COLO668 (cell line): ENCODE results near the gene NFIX.
"Not testable (repeated sequence)": the region's sequence is repeated elsewhere in the genome, so short reads cannot be mapped to it uniquely, and the experiment has no call there.

ENCODE experiments used
- DNase-seq: peaks from one replicate; lab custom pipeline; 2025; ENCODE audit not compliant: unreplicated experiment; lab: John Stamatoyannopoulos, UW

The NFIX gene

DNA sequence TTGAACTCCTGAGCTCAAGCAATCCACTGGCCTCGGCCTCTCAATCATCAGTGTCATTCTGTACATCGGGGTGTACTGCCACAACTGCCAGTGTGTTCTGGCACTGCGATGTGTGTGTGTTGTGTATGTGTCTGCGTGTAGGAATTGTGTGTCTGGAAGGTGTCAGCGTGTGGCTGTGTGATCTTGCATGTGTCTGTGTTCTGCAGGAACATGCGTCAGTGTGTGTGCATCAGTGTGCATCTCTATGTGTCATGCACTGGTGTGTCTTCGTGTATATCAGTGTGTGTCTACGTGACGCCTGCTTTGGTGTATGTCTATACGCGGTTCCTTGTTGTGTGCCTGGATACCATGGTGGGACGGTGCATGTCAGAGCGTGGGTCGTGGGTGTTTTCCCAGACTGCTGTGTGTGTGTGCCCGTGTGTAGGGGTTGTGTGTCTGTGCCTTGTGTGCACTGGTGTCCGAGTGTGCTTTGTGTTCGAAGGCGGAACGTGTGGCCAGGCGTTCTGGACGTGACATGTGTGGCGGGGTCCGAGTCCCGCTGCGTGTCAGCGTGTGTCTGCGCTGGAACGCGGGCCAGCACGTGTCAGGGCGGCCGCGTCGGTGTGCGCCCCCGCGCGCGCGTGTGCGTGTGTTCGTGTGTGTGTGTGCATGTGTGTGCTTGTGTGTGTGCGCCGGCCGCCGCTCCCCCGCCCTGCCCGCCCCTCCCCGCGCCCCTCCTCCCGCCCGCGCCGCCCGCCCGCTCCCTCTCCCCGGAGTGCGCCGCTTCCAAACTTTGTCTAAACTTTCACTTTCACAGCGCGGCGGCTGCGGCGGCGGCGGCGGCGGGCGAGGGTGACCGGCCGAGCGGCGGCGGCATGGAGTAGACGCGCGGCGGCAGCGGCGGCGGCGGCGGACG is at the start of gene NFIX:
Gene NFIX, plus strand, starts transcription at position 775 of the 895 bp plus-strand sequence. CDS start 363 bp downstream, outside the sequence.
- peak; percentile 46 for DNase-seq

DNA sequence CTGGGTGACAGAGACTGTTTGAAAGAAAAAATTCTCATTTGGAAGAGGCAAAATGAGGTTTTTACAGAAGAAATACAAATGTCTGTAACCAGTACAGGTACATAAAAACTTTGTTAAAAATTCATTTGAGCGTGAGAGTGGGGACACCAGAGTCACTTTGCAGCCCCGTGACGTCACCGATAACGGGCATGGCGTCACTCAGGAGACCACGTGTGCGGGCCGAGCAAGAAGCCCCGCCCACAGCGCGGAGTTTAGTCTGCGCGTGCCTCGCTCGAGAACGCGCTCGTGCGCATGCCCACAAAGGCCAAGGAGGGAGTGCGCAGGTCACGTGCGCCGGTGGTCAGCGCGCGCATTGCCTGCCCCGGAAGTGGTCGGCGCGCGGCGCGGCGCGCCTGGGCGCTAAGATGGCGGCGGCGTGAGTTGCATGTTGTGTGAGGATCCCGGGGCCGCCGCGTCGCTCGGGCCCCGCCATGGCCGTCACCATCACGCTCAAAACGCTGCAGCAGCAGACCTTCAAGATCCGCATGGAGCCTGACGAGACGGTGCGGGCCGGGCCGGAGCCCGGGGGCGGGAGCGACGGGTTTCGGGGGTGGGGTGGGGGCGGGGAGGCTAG is 49.7 kb upstream of the NFIX start, which contains the start of gene RAD23A:
Gene RAD23A, plus strand, starts transcription at position 384 of the 613 bp plus-strand sequence. Its CDS starts 87 bp downstream, at position 471.
- DNase-seq: peak; percentile 99

DNA sequence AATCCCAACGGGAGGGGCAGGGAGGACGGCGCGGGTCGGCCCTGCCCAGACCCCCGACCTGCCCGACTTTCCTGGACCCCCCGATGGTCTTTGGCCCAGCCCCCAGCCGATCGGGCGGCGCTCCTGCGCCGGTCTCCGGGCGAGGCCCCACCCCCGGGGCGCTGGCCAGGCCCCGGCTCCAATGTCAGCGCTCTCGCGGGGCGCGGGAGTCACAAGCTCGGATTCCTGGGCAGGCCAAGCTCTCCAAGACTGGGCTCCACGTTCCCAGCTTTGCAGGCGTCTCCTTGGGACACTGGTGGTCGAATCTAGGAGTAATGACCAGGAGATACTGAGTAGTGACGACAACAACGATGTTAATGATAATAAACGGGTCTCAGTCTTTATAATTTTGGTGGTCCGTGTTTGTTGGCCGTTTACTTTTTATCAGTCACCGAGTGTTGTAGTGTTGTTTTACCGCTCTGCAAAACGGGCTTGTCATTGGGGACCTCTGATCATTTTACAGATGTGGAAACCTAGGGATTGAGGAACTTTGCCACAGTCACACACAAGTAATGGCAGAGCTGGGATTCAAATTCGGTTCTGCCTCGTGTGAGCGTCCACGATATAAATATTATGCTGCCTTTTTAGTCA is 49.1 kb upstream of the NFIX start:
- peak; percentile 88 for DNase-seq

DNA sequence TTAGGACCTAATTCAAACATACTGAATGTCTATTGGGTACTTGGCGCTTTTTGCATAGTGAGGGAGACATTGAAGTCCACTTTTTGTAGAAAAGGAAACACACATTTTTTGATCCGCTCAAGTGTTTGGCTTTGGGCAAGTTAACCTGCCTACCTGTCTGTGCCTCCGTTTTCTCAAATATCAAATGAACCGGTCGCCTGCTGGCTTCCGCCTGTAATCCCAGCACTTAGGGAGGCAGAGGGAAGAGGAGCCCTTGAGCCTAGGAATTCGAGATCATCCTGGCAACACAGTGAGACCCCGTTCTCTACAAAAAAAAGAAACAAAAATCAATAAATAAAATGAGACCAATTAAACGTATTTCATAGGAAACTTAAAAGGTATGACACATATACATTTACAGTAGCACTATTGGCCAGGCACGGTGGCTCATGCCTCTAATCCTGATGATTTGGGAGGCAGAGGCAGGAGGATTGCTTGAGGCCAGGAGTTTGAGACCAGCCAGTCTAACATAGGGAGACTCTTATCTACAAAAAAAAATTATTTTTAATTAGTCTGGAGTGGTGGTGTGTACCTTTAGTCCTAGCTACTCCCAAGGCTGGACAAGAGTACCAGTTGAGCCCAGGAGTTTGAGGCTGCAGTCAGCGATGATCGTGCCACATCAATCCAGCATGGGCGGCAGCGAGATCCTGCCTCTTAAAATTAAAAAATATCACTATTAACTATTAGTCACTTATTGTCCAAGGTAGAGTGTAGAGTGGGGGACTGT is 48.4 kb upstream of the NFIX start:
- peak; percentile 14 for DNase-seq

DNA sequence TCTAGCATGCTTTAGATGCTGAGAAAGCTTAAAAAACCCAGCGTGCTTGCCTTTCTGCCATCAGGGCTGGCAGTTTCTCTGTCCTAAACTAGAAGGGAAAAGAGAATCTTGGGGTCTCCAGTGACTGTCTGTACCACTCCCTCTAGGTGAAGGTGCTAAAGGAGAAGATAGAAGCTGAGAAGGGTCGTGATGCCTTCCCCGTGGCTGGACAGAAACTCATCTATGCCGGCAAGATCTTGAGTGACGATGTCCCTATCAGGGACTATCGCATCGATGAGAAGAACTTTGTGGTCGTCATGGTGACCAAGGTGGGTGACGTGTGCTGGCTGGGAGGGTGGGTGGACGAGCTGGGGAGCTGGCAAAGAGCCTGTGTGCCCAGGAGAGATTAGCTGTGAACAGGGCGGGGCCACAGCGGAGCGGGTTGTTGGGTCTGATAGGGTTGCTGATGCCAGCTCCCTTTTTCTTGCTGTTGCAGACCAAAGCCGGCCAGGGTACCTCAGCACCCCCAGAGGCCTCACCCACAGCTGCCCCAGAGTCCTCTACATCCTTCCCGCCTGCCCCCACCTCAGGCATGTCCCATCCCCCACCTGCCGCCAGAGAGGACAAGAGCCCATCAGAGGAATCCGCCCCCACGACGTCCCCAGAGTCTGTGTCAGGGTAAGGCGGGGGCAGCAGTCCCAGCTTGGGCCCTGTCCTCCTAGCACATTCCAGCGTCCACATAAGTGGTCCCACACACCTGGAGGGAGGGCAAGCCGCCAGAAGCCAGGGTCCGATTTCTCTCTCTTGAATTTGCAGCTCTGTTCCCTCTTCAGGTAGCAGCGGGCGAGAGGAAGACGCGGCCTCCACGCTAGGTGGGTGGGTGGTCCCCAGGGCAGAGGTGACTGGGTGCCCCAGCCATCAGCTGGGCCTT is 47.3 kb upstream of the NFIX start:
- DNase-seq: no peak

DNA sequence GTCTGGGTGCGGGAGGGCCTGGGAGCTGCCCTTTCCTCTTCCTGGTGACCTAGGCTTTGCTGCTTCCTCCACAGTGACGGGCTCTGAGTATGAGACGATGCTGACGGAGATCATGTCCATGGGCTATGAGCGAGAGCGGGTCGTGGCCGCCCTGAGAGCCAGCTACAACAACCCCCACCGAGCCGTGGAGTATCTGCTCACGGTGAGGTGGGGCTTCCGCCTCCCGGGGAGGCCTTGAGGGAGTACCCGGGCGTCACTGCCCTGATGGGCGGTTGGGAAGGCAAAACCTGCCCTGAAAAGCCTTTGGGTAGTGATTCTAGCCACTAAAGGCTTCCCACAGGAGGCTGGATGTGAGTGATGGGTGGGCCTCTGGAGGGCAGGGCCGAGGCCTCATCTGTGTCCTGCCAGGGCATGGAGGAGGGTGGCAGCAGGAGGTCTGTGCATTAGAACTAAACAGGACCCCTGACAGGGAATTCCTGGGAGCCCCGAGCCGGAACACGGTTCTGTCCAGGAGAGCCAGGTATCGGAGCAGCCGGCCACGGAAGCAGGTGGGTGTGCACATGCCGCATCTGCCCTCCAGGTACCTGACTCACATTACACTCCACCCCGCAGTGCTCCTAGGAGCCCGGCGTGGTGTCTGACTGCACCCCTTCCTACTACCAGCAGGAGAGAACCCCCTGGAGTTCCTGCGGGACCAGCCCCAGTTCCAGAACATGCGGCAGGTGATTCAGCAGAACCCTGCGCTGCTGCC is 46.5 kb upstream of the NFIX start:
- DNase-seq: no peak

DNA sequence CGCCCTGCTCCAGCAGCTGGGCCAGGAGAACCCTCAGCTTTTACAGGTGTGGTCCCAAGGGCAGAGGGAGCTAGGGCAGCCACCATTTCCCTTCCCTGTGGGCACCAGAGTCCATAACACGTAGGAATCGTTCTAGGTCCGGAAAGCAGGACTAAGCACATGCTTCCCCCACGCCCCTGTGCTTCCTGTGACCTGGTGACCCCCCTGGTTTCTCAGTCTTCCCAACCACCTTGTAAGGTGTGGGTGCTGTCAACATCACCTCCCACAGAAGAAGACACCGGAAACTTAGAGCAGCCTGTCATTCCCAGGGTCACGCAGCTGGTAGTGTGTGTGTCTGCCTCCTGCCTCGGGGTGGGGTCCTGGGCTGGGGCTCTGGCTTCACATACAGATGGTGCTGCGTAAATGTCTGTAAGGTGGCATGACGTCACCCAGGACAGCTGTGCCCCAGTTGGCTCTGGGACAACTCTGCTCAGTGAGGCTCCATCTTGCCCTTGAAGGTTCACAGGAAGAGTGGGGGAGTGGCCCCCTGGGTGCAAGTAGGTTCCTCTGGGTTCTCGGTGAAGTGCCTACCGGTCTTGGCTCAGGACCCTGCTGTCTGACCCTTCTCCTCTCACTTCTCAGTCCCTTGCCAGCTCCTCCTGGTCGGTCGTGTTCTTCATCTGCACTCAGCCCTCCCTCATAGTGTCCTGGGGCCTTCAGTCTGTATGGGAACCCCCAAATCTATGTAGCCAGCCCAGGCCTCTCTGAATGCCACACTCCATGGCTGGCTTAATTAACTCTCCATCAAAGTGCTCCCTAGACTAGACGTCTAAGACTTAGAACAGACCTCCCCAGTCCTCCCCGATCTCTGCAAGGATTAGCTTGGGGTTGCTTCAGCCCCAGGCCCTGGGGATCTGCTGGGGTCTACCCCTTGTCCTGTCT is 45.7 kb upstream of the NFIX start:
- DNase-seq: no peak

DNA sequence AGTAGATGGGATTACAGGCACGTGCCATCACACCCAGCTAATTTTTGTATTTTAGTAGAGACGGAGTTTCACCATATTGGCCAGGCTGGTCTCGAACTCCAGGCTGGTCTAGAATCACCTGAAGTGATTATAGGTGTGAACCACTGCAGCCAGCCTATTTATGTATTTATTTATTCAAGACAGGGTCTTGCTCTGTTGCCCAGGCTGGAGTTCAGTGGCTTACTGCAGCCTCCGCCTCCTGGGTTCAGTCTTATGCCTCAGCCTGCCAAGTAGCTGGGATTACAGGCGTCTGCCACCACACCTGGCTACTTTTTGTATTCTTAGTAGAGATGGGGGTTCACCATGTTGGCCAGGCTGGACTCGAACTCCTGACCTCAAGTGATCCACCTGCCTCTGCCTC is 43.2 kb upstream of the NFIX start:
- not testable (repeated sequence) for DNase-seq

DNA sequence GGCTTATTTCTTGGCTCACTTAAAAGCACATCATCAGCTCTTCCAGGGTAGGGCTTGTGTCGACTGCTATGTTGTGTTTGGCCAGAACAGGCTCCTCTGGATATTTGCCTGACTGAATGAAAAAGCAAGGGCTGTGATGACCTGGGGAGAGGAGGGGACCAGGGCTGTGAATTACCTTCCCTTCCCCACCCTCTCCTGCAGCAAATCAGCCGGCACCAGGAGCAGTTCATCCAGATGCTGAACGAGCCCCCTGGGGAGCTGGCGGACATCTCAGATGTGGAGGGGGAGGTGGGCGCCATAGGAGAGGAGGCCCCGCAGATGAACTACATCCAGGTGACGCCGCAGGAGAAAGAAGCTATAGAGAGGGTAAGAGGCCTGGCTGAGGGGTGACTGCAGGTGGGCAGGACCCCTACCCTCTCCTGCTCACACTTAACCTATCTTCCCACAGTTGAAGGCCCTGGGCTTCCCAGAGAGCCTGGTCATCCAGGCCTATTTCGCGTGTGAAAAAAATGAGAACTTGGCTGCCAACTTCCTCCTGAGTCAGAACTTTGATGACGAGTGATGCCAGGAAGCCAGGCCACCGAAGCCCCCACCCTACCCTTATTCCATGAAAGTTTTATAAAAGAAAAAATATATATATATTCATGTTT is 42.7 kb upstream of the NFIX start:
- DNase-seq: no peak

DNA sequence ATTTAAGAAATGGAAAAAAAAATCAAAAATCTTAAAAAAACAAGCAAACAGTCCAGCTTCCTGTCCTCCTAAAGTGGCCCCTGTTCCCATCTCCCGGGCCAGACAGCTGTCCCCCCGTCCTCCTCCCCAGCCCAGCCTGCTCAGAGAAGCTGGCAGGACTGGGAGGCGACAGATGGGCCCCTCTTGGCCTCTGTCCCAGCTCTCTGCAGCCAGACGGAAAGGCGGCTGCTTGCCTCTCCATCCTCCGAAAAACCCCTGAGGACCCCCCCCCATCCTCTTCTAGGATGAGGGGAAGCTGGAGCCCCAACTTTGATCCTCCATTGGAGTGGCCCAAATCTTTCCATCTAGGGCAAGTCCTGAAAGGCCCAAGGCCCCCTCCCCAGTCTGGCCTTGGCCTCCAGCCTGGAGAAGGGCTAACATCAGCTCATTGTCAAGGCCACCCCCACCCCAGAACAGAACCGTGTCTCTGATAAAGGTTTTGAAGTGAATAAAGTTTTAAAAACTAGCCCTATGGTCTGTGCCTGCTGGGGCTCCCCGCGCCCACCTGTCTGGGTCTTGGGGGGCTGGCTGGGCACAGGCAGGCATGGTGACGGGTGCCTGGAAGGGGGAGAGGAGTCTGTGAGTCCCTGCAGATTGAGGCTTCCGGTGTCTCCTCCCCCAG is 42.0 kb upstream of the NFIX start:
- no peak for DNase-seq

DNA sequence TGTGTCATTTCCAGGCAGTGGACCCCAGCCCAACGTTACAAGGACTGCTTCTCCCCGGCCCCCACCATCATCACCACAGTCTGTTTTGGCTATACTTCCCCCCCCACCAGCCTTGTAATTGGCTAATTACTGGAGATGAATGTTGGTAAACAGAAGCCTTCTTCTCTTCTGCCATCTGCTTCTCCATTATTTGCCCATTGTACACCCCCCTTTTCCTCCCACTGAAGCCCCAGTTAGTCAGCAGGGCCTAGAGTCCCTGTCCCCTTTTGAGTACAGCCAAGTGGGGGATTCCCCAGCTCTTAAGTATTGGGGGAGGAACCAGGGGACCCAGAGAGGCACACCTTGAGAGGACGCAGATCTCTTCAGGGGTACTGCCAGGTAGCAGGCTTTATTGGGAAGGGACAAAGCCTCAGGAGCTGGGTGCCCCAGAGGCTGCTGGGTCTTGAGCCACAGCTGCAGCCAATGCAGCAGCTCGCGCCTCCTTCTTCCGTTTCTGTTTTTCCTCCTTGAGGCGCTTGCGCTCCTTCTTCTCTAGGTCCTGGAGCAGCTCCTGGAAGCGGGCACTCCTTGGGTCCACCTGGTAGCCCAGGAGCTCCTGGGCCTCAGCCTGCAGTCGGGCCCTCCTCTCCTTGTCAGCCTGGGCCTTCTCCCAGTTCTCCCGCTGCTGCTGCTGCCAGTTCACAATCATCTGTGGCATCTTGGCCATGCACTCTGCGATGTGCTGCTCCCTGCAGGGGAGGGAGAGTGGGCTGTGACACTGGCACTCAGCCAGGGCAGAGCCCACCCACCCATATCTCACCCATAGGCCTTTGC is 41.3 kb upstream of the NFIX start:
- no peak for DNase-seq

DNA sequence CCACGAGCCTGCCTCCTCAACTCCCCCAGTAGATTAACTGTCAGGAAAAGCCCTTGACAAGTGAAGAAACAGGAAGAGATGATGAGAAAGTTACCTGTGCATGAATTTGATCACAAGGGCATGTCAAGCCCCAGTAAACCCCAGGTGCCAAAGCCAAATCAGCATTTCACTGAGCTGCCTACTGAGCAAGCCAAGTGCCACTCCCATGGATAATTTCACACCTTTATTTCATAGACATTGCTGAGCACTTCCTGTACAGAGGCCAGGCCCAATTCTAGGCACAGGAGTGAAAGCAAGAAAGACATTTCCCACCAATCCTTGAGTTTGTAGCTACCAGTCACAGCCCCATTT is 40.7 kb upstream of the NFIX start:
- no peak for DNase-seq

DNA sequence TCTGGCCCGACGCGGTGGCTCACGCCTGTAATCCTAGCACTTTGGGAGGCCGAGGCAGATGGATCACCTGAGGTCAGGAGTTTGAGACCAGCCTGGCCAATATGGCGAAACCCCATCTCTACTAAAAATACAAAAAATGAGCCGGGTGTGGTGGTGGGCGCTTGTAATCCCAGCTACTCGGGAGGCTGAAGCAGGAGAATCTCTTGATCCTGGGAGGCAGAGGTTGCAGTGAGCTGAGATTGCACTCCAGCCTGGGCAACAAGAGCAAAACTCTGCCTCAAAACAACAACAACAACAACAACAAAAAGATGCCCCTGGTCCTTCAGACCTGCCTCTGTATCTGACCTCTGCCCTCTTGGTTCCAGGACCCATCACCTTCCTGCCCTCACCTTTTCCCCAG is 39.7 kb upstream of the NFIX start:
- DNase-seq: not testable (repeated sequence)

DNA sequence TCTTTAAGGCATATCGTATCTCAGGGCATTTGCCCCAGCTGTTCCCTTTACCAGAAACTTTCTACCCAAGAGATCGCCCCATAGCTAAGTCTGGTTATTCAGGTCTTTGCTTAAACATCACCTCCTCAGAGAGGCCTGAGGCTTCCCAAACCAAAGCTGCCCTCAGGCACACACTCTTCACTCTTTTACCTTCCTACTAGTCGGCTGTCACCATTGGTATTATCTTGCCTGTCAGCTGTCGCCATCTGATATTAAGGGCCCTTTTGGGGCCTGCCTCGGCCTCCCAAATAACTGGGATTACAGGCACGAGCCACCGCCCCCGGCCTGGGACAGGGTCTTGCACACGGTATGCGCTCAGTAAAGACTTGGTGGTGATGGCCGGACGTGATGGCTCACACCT is 39.3 kb upstream of the NFIX start:
- DNase-seq: no peak

DNA sequence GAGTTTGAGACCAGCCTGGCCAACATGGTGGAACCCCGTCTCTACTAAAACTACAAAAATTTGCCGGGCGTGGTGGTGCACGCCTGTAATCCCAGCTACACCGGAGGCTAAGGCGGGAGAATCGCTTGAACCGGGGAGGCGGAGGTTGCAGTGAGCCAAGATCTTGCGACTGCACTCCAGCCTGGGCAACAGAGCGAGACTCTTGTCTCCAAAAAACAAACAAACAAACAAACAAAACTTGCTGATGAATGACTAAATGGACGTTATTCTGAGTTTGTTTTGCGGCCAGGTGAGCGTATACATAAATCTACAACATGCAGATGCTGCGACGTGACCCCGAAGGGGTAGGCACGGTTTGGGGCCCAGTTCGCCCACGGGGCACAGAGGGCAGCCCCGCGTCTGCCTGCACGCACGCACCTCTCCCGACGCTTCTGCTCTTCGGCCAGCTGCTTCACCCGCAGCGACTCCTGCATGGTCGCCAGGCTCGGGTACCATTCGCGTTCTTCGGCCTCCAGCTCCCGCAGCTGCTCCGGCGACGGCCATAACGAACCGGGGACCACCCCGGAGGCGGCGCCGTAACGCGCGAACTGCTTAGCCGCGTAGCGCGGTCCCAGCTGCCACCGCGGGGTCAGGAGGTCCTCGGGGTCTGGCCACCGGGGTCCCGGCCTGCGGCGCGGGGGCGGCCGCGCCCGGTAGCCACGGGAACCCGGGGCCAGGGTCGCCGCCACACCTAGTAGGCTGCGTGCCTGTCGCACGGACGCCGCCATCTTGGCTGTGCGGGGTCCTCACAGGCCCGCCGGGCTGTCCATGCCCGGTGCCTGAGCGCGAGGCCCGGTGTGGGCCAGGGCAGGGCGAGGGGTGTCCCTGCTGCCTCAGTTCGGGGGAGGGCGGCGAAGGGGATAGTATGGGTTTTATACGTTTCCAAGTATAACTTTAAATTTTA is 38.6 kb upstream of the NFIX start, which contains the start of gene GADD45GIP1:
Gene GADD45GIP1, minus strand, starts transcription at position 778 of the 943 bp plus-strand sequence. Its CDS starts 11 bp downstream, at position 767.
- DNase-seq: peak; percentile 88
